HFF-Myc (cell line): ENCODE data around the gene TPCN1.

Experiments
- DNase-seq: peaks from one replicate; pipeline ENCODE4 v3.0.0-alpha.2; 2011; ENCODE audit warnings: low read depth; ENCODE audit errors: extremely low read depth
- H3K4me3 ChIP-seq: replicated peaks from 2 replicates; pipeline ENCODE4 v1.5.1; 2011; ENCODE audit warnings: low read depth, mild to moderate bottlenecking, control low read depth, low read length
- CTCF ChIP-seq: IDR thresholded peaks from 2 replicates; pipeline ENCODE4 v1.5.1; 2012; ENCODE audit warnings: mild to moderate bottlenecking, low read depth, low read length, control low read depth; ENCODE audit errors: missing control alignments

The TPCN1 gene

GRCh38 chr12:113302886-113303640 lies 81.8 kb downstream of the TPCN1 start:
- no peak overlapping the region for H3K4me3 ChIP-seq
- no peak for DNase-seq
- no peak for TF ChIP-seq CTCF

- no peak for DNase-seq
- TF ChIP-seq CTCF: no peak
These were observed 84.1 kb downstream of the TPCN1 start for GRCh38 chr12:113305281-113305856.

GRCh38 chr12:113306382-113306781 lies 85.1 kb downstream of the TPCN1 start:
- no peak for TF ChIP-seq CTCF
- H3K4me3 ChIP-seq: no peak overlapping the region
- DNase-seq: no peak

More at GRCh38 chr12:113305281-113305856, 84.1 kb downstream of the TPCN1 start:
- H3K4me3 ChIP-seq: no peak overlapping the region

GRCh38 chr12:113310489-113310888 lies 89.2 kb downstream of the TPCN1 start:
- DNase-seq: no peak
- no peak overlapping the region for H3K4me3 ChIP-seq
- TF ChIP-seq CTCF: peak; percentile 7

- H3K4me3 ChIP-seq: no peak overlapping the region
- DNase-seq: no peak
- TF ChIP-seq CTCF: no peak
These were observed 92.9 kb downstream of the TPCN1 start for GRCh38 chr12:113314121-113314529.

- TF ChIP-seq CTCF: no peak
- no peak for DNase-seq
- no peak overlapping the region for H3K4me3 ChIP-seq
These were observed 94.1 kb downstream of the TPCN1 start for GRCh38 chr12:113315358-113315757.
